ENCODE results near the gene LGALS7.

DNA sequence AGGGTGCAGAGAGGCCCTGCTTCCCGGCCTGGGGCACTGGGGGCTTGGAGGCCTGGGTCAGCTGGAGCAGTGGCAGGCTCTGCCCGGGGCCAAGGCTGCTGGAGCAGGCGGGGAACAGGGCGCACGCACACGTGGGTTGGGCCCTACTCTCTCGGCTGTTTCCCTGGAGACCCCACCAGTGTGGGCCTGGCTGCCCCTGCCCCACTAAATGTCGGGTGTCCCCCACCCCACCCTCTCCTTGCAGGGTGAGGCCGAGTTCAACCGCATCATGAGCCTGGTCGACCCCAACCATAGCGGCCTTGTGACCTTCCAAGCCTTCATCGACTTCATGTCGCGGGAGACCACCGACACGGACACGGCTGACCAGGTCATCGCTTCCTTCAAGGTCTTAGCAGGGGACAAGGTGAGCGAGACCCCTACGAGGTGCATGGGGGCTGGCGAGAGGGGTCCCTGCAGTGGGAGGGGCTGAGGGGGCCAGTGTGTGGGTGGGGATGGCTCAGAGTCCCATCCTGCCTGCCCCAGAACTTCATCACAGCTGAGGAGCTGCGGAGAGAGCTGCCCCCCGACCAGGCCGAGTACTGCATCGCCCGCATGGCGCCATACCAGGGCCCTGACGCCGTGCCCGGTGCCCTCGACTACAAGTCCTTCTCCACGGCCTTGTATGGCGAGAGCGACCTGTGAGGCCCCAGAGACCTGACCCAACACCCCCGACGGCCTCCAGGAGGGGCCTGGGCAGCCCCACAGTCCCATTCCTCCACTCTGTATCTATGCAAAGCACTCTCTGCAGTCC lies 44.4 kb downstream of the LGALS7 start:
- TF ChIP-seq POLR2AphosphoS5 (IDR thresholded peaks at IDR 0.05; ENCODE audit: low read depth, low read length) (no peak), POLR2A (IDR thresholded peaks at IDR 0.05; ENCODE audit: low read depth, low read length) (no peak)
